OCI-LY1 (cell line): ENCODE data around the gene PPP1CC.

Experiments
- H2AFZ ChIP-seq: fragments of 200-600 bp; sonication (generic), shearing (Covaris generic); 2 replicates; pipeline ENCODE4 v1.6.0; 2014; ENCODE audit warnings: antibody characterized with exemption, mild to moderate bottlenecking, low read length
- H3F3A ChIP-seq: fragments of 200-600 bp; sonication (generic), shearing (Covaris generic); 2 replicates; pipeline ENCODE4 v1.6.0; 2014; ENCODE audit warnings: mild to moderate bottlenecking, antibody characterized with exemption, low read length, moderate library complexity; ENCODE audit not compliant: insufficient read depth
- H3K27ac ChIP-seq: fragments of 200-600 bp; sonication (generic); 2 replicates; pipeline ENCODE4 v1.5.1; 2014; ENCODE audit warnings: low read length, mixed run types, mild to moderate bottlenecking, low read depth; ENCODE audit not compliant: poor library complexity, severe bottlenecking
- H3K27me3 ChIP-seq: fragments of 200-600 bp; sonication (generic); 2 replicates; pipeline ENCODE4 v1.6.0; 2014; ENCODE audit warnings: antibody characterized with exemption, mild to moderate bottlenecking, low read length, moderate library complexity; ENCODE audit not compliant: insufficient read depth
- H3K36me3 ChIP-seq: fragments of 200-600 bp; sonication (generic); 2 replicates; pipeline ENCODE4 v1.6.1; 2014; ENCODE audit warnings: mild to moderate bottlenecking, antibody characterized with exemption, low read length, moderate library complexity, mixed read lengths; ENCODE audit not compliant: insufficient read depth
- H3K4me1 ChIP-seq: fragments of 200-600 bp; sonication (generic); 2 replicates; pipeline ENCODE4 v1.5.1; 2014; ENCODE audit warnings: mild to moderate bottlenecking, low read length, moderate library complexity; ENCODE audit not compliant: insufficient read depth, severe bottlenecking
- H3K4me2 ChIP-seq: fragments of 200-600 bp; sonication (generic), shearing (Covaris generic); 2 replicates; pipeline ENCODE4 v1.6.1; 2014; ENCODE audit warnings: low read length
- H3K4me3 ChIP-seq: fragments of 200-600 bp; sonication (generic); 2 replicates; pipeline ENCODE4 v1.5.1; 2014; ENCODE audit warnings: low read length, low read depth, mild to moderate bottlenecking, mixed read lengths; ENCODE audit not compliant: poor library complexity, severe bottlenecking
- H3K79me2 ChIP-seq: fragments of 200-600 bp; shearing (Covaris generic); 2 replicates; pipeline ENCODE4 v1.6.1; 2016; ENCODE audit warnings: mixed run types, low read length, mixed read lengths; ENCODE audit not compliant: insufficient read depth
- H3K9ac ChIP-seq: fragments of 200-600 bp; sonication (generic), shearing (Covaris generic); 2 replicates; pipeline ENCODE4 v1.6.1; 2014; ENCODE audit warnings: mild to moderate bottlenecking, low read length, mixed read lengths
- H3K9me2 ChIP-seq: fragments of 200-600 bp; sonication (generic), shearing (Covaris generic); 2 replicates; pipeline ENCODE4 v1.6.1; 2014; ENCODE audit warnings: low read depth, mild to moderate bottlenecking, low read length, mixed read lengths
- H3K9me3 ChIP-seq: fragments of 200-600 bp; shearing (Covaris generic); 2 replicates; pipeline ENCODE4 v1.6.1; 2014; ENCODE audit warnings: low read length, mixed read lengths
- H4K20me1 ChIP-seq: fragments of 200-600 bp; sonication (generic), shearing (Covaris generic); 2 replicates; pipeline ENCODE4 v1.6.0; 2016; ENCODE audit warnings: mild to moderate bottlenecking, low read length; ENCODE audit not compliant: insufficient read depth
- EZH2 ChIP-seq: fragments of 200-600 bp; sonication (generic), shearing (Covaris generic); IDR thresholded peaks from 2 replicates; pipeline ENCODE4 v1.8.0; 2017; ENCODE audit warnings: borderline replicate concordance, mixed run types, mild to moderate bottlenecking, antibody characterized with exemption, low read length, moderate library complexity, mixed read lengths
- TF ChIP-seq, protein P1 (sequence below): fragments of 200-600 bp; sonication (generic), shearing (Covaris generic); IDR thresholded peaks from 2 replicates; pipeline ENCODE4 v1.5.1; 2017; ENCODE audit warnings: mild to moderate bottlenecking, antibody characterized with exemption, low read length, moderate library complexity, mixed read lengths

Gene PPP1CC

DNA sequence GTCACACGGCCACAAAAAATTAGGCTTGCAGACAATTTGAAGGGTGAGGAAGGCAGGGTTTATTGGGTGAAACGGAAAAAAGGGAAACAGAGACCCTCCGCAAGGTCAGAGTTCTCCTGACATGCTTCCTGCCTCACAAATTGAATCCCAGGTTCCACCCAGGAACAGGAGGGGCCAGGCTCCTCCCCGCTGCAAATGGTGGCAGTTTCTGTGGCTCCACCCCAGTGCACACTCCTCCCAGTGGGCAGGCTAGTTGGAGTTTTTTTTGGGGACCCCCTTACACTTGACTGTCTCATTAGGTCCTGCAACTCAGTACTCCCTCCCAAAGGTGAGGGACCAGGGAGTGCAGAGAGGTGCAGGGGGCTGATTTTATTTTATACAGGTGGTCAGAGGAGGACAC lies 39.4 kb upstream of the PPP1CC start:
- Histone ChIP-seq H4K20me1 (no peaks in the 10 kb centered on the region), H3K36me3 (no peaks in the 10 kb centered on the region), H3K27me3 (no peaks in the 10 kb centered on the region), H3K9me3 (no peaks in the 10 kb centered on the region), H3K4me3 (no peak overlapping the region), H3K4me2 (no peak overlapping the region), H3K9ac (no peak overlapping the region), H3K27ac (no peak overlapping the region), H3K9me2 (no peaks in the 10 kb centered on the region), H3F3A (no peaks in the 10 kb centered on the region), H3K79me2 (no peaks in the 10 kb centered on the region), H2AFZ (no peak overlapping the region), H3K4me1 (peaks cover 20% of the 10 kb centered on the region)
- TF ChIP-seq, protein P1, sequence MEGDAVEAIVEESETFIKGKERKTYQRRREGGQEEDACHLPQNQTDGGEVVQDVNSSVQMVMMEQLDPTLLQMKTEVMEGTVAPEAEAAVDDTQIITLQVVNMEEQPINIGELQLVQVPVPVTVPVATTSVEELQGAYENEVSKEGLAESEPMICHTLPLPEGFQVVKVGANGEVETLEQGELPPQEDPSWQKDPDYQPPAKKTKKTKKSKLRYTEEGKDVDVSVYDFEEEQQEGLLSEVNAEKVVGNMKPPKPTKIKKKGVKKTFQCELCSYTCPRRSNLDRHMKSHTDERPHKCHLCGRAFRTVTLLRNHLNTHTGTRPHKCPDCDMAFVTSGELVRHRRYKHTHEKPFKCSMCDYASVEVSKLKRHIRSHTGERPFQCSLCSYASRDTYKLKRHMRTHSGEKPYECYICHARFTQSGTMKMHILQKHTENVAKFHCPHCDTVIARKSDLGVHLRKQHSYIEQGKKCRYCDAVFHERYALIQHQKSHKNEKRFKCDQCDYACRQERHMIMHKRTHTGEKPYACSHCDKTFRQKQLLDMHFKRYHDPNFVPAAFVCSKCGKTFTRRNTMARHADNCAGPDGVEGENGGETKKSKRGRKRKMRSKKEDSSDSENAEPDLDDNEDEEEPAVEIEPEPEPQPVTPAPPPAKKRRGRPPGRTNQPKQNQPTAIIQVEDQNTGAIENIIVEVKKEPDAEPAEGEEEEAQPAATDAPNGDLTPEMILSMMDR: no peak
- TF ChIP-seq EZH2: no peak

DNA sequence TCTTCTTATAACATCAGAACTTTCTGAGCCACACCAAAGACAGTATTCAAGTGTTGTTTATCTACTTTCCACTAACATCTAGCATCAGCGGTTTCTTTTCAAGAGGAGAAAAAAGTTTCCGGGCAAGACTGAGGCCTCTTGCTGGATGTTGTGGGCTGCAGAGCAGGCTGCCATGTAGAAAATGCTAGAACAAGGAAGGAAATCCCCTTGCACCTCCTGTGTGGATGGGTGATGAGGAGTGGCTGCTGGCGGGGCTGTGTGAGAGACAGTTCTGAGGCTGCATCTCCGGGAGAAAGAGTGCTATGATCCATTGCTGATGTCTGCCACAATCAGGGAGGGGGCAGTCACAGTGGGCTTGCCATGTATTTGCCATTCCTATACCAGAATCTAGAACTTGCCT lies 37.8 kb upstream of the PPP1CC start:
- Histone ChIP-seq H4K20me1 (no peaks in the 10 kb centered on the region), H3F3A (no peaks in the 10 kb centered on the region), H2AFZ (no peak overlapping the region), H3K9me2 (no peaks in the 10 kb centered on the region), H3K27ac (peak overlapping the region; percentile 28), H3K9me3 (no peaks in the 10 kb centered on the region), H3K4me2 (no peak overlapping the region), H3K79me2 (no peaks in the 10 kb centered on the region), H3K4me3 (no peak overlapping the region), H3K36me3 (no peaks in the 10 kb centered on the region), H3K27me3 (no peaks in the 10 kb centered on the region), H3K4me1 (peaks cover 30% of the 10 kb centered on the region), H3K9ac (no peak overlapping the region)
- no peak for TF ChIP-seq EZH2
- TF ChIP-seq, protein P1: no peak

DNA sequence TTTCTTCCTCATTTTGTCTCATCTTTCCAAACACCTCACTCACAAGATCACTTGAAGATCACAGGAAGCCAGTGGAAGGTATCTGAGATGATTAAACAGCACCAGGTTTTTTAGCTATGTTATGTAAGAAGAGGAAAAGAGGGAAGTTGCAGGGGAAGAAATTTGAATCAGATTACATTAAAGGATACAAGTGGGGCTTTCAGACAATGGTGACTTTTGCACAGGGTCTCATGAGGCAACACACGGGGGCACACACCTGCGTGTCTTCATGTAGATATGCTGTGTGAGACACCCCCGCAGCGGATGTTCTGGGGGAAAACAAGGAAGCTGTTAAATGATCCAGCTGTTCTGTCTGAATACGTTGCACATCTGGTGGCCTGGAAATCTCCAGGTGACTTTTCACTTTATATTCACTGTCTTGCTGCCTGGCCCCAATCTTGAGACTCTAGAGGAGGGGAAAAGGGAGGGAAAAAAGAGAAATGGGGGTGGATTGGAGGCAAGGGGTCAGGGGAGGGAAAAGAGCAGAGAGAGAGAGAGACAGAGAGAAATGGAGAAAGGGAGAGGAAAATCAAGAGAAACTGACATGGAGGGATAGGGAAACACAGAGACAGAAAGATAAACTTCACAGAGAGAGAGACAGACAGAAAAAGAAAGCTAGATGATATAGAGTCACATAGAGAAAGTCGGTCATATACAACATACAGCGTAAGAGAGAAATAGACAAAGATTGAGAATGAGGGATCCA lies 36.3 kb upstream of the PPP1CC start:
- no peak overlapping the region for H3K9ac ChIP-seq
- no peak overlapping the region for H2AFZ ChIP-seq
- H3K27me3 ChIP-seq: no peaks in the 10 kb centered on the region
- no peaks in the 10 kb centered on the region for H4K20me1 ChIP-seq
- no peak overlapping the region for H3K4me3 ChIP-seq
- H3K4me1 ChIP-seq: peaks cover 30% of the 10 kb centered on the region
- H3F3A ChIP-seq: no peaks in the 10 kb centered on the region
- no peaks in the 10 kb centered on the region for H3K36me3 ChIP-seq
- H3K9me2 ChIP-seq: no peaks in the 10 kb centered on the region
- no peak overlapping the region for H3K27ac ChIP-seq
- H3K9me3 ChIP-seq: no peaks in the 10 kb centered on the region
- no peak overlapping the region for H3K4me2 ChIP-seq
- TF ChIP-seq, protein P1: no peak
- TF ChIP-seq EZH2: no peak
- no peaks in the 10 kb centered on the region for H3K79me2 ChIP-seq
